Large intestine (tissue), 12 donors: ENCODE measurements around the gene NUDT9. TPM values are rescaled to one million over a fixed set of nuclear protein-coding genes. Genes with fewer than 3 reads are reported as not detected.
"Not testable (repeated sequence)": the region's sequence is repeated elsewhere in the genome, so short reads cannot be mapped to it uniquely, and the experiment has no call there.

Source experiments
- DNase-seq, 2 donors: peaks; one replicate each; pipeline versions ENCODE4 v3.0.0 to v3.0.0-alpha.2; 2013
- H3K27ac ChIP-seq: one replicate; pipeline ENCODE4 v1.5.1; 2013; ENCODE audit warnings: low read length
- H3K27me3 ChIP-seq: 2 replicates; pipeline ENCODE4 v1.6.1; 2013; ENCODE audit warnings: low read length; ENCODE audit not compliant: control insufficient read depth, insufficient read depth
- H3K36me3 ChIP-seq: 2 replicates; pipeline ENCODE4 v1.6.1; 2013; ENCODE audit warnings: low read length; ENCODE audit not compliant: control insufficient read depth, insufficient read depth
- H3K4me1 ChIP-seq: one replicate; pipeline ENCODE4 v1.6.1; 2013; ENCODE audit warnings: low read length; ENCODE audit not compliant: control insufficient read depth, insufficient read depth
- H3K4me3 ChIP-seq: one replicate; pipeline ENCODE4 v1.5.1; 2013; ENCODE audit warnings: low read length
- H3K9me3 ChIP-seq: one replicate; pipeline ENCODE4 v1.6.1; 2013; ENCODE audit warnings: mild to moderate bottlenecking, low read depth, low read length, moderate library complexity; ENCODE audit not compliant: control insufficient read depth
- WGBS: methylation state at CpG from one replicate; pipeline ENCODE4 v1.1.5; 2013; ENCODE audit warnings: low lambda C conversion rate; ENCODE audit not compliant: insufficient coverage; 5-methylcytosine and 5-hydroxymethylcytosine counted together
- long read RNA-seq, 11 donors: transcript quantifications; one replicate each; lab custom pipeline, GENCODE V29; 2026
- polyA plus RNA-seq: library from polyadenylated mRNA; unstranded; fragments of 120-200 nt; gene quantifications from one replicate; pipeline ENCODE4 v1.2.1, GENCODE V29; 2013

Gene NUDT9
- polyA plus RNA-seq = 71.8 TPM
- long read RNA-seq, donor 1, transcript NUDT9-201 (8 exons, 1,701 nt) = major isoform, 17 of 30 reads
- long read RNA-seq, donor 1, partial matches to known transcripts = 11 of 30 reads
- long read RNA-seq, donor 1, other reads (novel, unspliced or antisense) = 0 of 30 reads
- long read RNA-seq, donor 2, transcript NUDT9-201 (8 exons, 1,701 nt) = major isoform, 31 of 55 reads
- long read RNA-seq, donor 2, partial matches to known transcripts = 23 of 55 reads
- long read RNA-seq, donor 2, other reads (novel, unspliced or antisense) = 0 of 55 reads
- long read RNA-seq, donor 3, transcript NUDT9-201 (8 exons, 1,701 nt) = major isoform, 32 of 110 reads
- long read RNA-seq, donor 3, partial matches to known transcripts = 78 of 110 reads
- long read RNA-seq, donor 3, other reads (novel, unspliced or antisense) = 0 of 110 reads
- long read RNA-seq, donor 4, partial matches to known transcripts = 5 of 6 reads
- long read RNA-seq, donor 4, other reads (novel, unspliced or antisense) = 0 of 6 reads
- long read RNA-seq, donor 5, transcript NUDT9-201 (8 exons, 1,701 nt) = major isoform, 14 of 14 reads
- long read RNA-seq, donor 5, partial matches to known transcripts = 0 of 14 reads
- long read RNA-seq, donor 5, other reads (novel, unspliced or antisense) = 0 of 14 reads
- long read RNA-seq, donor 6, transcript NUDT9-201 (8 exons, 1,701 nt) = major isoform, 10 of 93 reads
- long read RNA-seq, donor 6, partial matches to known transcripts = 83 of 93 reads
- long read RNA-seq, donor 6, other reads (novel, unspliced or antisense) = 0 of 93 reads
- long read RNA-seq, donor 7, transcript NUDT9-201 (8 exons, 1,701 nt) = major isoform, 6 of 11 reads
- long read RNA-seq, donor 7, partial matches to known transcripts = 5 of 11 reads
- long read RNA-seq, donor 7, other reads (novel, unspliced or antisense) = 0 of 11 reads
- long read RNA-seq, donor 8, transcript NUDT9-201 (8 exons, 1,701 nt) = major isoform, 19 of 69 reads
- long read RNA-seq, donor 8, partial matches to known transcripts = 50 of 69 reads
- long read RNA-seq, donor 8, other reads (novel, unspliced or antisense) = 0 of 69 reads
- long read RNA-seq, donor 9, transcript NUDT9-201 (8 exons, 1,701 nt) = major isoform, 17 of 68 reads
- long read RNA-seq, donor 9, partial matches to known transcripts = 50 of 68 reads
- long read RNA-seq, donor 9, other reads (novel, unspliced or antisense) = 0 of 68 reads
- long read RNA-seq, donor 10, transcript NUDT9-201 (8 exons, 1,701 nt) = major isoform, 20 of 55 reads
- long read RNA-seq, donor 10, partial matches to known transcripts = 34 of 55 reads
- long read RNA-seq, donor 10, other reads (novel, unspliced or antisense) = 0 of 55 reads
- long read RNA-seq, donor 11, transcript NUDT9-201 (8 exons, 1,701 nt) = major isoform, 14 of 24 reads
- long read RNA-seq, donor 11, partial matches to known transcripts = 8 of 24 reads
- long read RNA-seq, donor 11, other reads (novel, unspliced or antisense) = 0 of 24 reads

GRCh38 chr4:87422104-87423052 is at the start of gene NUDT9:
NUDT9 (plus strand) TSS chr4:87422573; CDS start chr4:87422906, 333 bp downstream.
- H3K27me3 ChIP-seq = no peaks in the 10 kb centered on the region
- H3K4me3 ChIP-seq = peak within 1 kb of the TSS; percentile 90
- H3K9me3 ChIP-seq = no peaks in the 10 kb centered on the region
- peaks cover 28% of the 10 kb centered on the region for H3K4me1 ChIP-seq
- H3K27ac ChIP-seq = peak within 1 kb of the TSS; percentile 97
- no peaks in the 10 kb centered on the region for H3K36me3 ChIP-seq
- DNase-seq = peak; percentile 95 to 99
- 0% methylated on average over 2 of the region's 58 CpGs for WGBS

- peak; percentile 78 to 85 for DNase-seq
- Histone ChIP-seq H3K27me3 (no peaks in the 10 kb centered on the region), H3K4me1 (peaks cover 6% of the 10 kb centered on the region), H3K4me3 (no peak overlapping the region), H3K36me3 (peaks cover 49% of the 10 kb centered on the region), H3K9me3 (no peaks in the 10 kb centered on the region), H3K27ac (peak overlapping the region; percentile 77)
- 33% methylated on average over 1 of the region's 4 CpGs for WGBS
Measured at GRCh38 chr4:87375719-87376291, 46.6 kb upstream of the NUDT9 start.

GRCh38 chr4:87377816-87378215 is 44.6 kb upstream of the NUDT9 start:
- Histone ChIP-seq H3K4me1 (peaks cover 6% of the 10 kb centered on the region), H3K9me3 (no peaks in the 10 kb centered on the region), H3K36me3 (peaks cover 49% of the 10 kb centered on the region), H3K27me3 (no peaks in the 10 kb centered on the region), H3K27ac (no peak overlapping the region), H3K4me3 (no peak overlapping the region)
- no peak for DNase-seq
- no CpG with 5 or more reads among the region's 2 CpGs for WGBS

- Histone ChIP-seq H3K36me3 (peaks cover 38% of the 10 kb centered on the region), H3K4me1 (peaks cover 5% of the 10 kb centered on the region), H3K27me3 (no peaks in the 10 kb centered on the region), H3K4me3 (no peak overlapping the region), H3K9me3 (peaks cover 5% of the 10 kb centered on the region), H3K27ac (no peak overlapping the region)
- WGBS = 100% methylated on average over 1 of the region's 2 CpGs
- DNase-seq = no peak
Measured at GRCh38 chr4:87382116-87382515, 40.3 kb upstream of the NUDT9 start.

GRCh38 chr4:87382931-87383330 is 39.4 kb upstream of the NUDT9 start:
- Histone ChIP-seq H3K27ac (peak overlapping the region; percentile 44), H3K4me3 (no peak overlapping the region), H3K36me3 (peaks cover 32% of the 10 kb centered on the region), H3K4me1 (peaks cover 5% of the 10 kb centered on the region), H3K27me3 (no peaks in the 10 kb centered on the region), H3K9me3 (peaks cover 5% of the 10 kb centered on the region)
- DNase-seq = no peak
- 100% methylated on average over 3 of the region's 3 CpGs for WGBS

GRCh38 chr4:87384466-87385132 is 37.8 kb upstream of the NUDT9 start:
- H3K27ac ChIP-seq = peak overlapping the region; percentile 89
- 18% methylated on average over 2 of the region's 9 CpGs for WGBS
- DNase-seq = peak; percentile 57 to 84

GRCh38 chr4:87387237-87387636 is 35.1 kb upstream of the NUDT9 start:
- peaks cover 5% of the 10 kb centered on the region for H3K4me1 ChIP-seq
- H3K36me3 ChIP-seq = peaks cover 11% of the 10 kb centered on the region
- H3K9me3 ChIP-seq = peaks cover 5% of the 10 kb centered on the region
- H3K27ac ChIP-seq = peak overlapping the region; percentile 55
- no CpG with 5 or more reads among the region's 3 CpGs for WGBS
- peak in 1 of 2 donors; percentile 44 for DNase-seq
- H3K27me3 ChIP-seq = no peaks in the 10 kb centered on the region
- no peak overlapping the region for H3K4me3 ChIP-seq

More at GRCh38 chr4:87384466-87385132, 37.8 kb upstream of the NUDT9 start:
- not testable (repeated sequence) for H3K9me3 ChIP-seq, H3K27me3 ChIP-seq, H3K4me3 ChIP-seq, H3K4me1 ChIP-seq
- H3K36me3 ChIP-seq = peaks cover 31% of the 10 kb centered on the region

GRCh38 chr4:87388901-87389300 is 33.5 kb upstream of the NUDT9 start:
- no peak for DNase-seq
- WGBS = no CpG with 5 or more reads among the region's 3 CpGs
- peaks cover 2% of the 10 kb centered on the region for H3K9me3 ChIP-seq
- peak overlapping the region; percentile 78 for H3K27ac ChIP-seq
- H3K4me3 ChIP-seq = peak overlapping the region; percentile 71
- peaks cover 6% of the 10 kb centered on the region for H3K36me3 ChIP-seq
- peaks cover 5% of the 10 kb centered on the region for H3K4me1 ChIP-seq
- H3K27me3 ChIP-seq = no peaks in the 10 kb centered on the region
